ENCODE measurements around the gene JAG1. TPM values are rescaled to one million over a fixed set of nuclear protein-coding genes. Genes with fewer than 3 reads are reported as not detected.

JAG1 gene
- total and polyA plus RNA-seq, 2 of the 4 experiments (the other 2 are of a cell fraction): 10.2 to 22.6 TPM

DNA sequence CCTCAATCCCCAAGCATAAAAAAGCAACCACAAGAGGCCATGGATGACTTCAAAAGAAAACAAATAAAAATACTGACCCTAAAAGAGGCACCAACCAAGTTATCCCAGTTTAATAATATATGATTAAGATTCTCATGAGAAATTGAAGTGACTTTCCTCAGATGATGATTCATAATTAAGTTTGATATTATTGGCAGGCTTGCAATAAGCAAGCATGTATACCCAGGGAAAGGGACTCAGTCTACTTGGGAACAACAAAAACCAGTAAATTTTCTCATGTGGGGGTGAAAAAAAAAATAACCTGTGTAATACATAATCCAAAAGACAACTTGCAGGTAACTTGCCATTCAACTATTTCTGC lies 19.6 kb downstream of the JAG1 start:
- H3K18ac ChIP-seq (ENCODE audit: low read depth, low read length): no peak overlapping the region
- H4K8ac ChIP-seq (ENCODE audit: low read depth in 2 of 2, low read length in 2 of 2): no peak overlapping the region
- no peak overlapping the region for H2AK9ac ChIP-seq (replicated peaks; ENCODE audit: low read depth, low read length, poor library complexity)
- peaks cover 23% of the 10 kb centered on the region for H3K9me1 ChIP-seq (ENCODE audit: insufficient read depth, low read length)
- no peak overlapping the region for H3K9ac ChIP-seq (ENCODE audit: low read depth, low read length)
- no peak overlapping the region for H3K4me3 ChIP-seq (ENCODE audit: insufficient read depth, low read depth, low read length)
- no peak overlapping the region for H4K5ac ChIP-seq (ENCODE audit: low read depth, low read length)
- peaks cover 14 to 47% of the 10 kb centered on the region in 2 experiments for H3K79me1 ChIP-seq (ENCODE audit: low read depth in 1 of 2, low read length in 2 of 2)
- no peaks in the 10 kb centered on the region for H3K9me3 ChIP-seq (ENCODE audit: control insufficient read depth, insufficient read depth, low read length)
- peaks cover 69% of the 10 kb centered on the region for H3K36me3 ChIP-seq (ENCODE audit: control insufficient read depth, insufficient read depth, low read length)
- DNase-seq (peak; percentile 31), ATAC-seq (ENCODE audit: low read depth) (no peak)
- H2AFZ ChIP-seq (replicated peaks; ENCODE audit: low read length, poor library complexity): no peak overlapping the region
- H3K14ac ChIP-seq (replicated peaks; ENCODE audit: low read depth, low read length): 0 out of 2 replicates have a peak overlapping the region, but pooled peaks have one; percentile 2
- dilution Hi-C loops (cut with HindIII; ENCODE audit: low sequenced_read_pairs, unreplicated experiment) (loop anchor here (25.0 kb wide), 1 partner anchor 883 kb away; no protein-coding TSS in a partner anchor), in situ Hi-C loops (cut with MboI; ENCODE audit: low sequenced_read_pairs) (no loop called here), intact Hi-C loops (cut with micrococcal nuclease) (loop anchor here (5.0 to 10.0 kb wide), 3 partner anchors 97 to 1039 kb away; no protein-coding TSS in a partner anchor)
- CTCF ChIA-PET: no interaction called here
- POLR2A ChIA-PET (ENCODE audit: unreplicated experiment): no interaction called here
- 0 out of 2 replicates have a peak overlapping the region, but pooled peaks have one; percentile 0 for H3K23ac ChIP-seq (ENCODE audit: low read depth, low read length)
- no TSS peak for BruUV-seq (replicated peaks)
- peak overlapping the region; percentile 66 for H3K4ac ChIP-seq (ENCODE audit: low read depth, low read length)
- H3K27ac ChIP-seq (ENCODE audit: insufficient read depth, low read length): no peak overlapping the region
- no peak overlapping the region for H2BK15ac ChIP-seq (ENCODE audit: low read depth, low read length)
- H2BK5ac ChIP-seq (ENCODE audit: low read depth, low read length, poor library complexity, severe bottlenecking): no peak overlapping the region
- H3K27me3 ChIP-seq (ENCODE audit: control insufficient read depth, insufficient read depth, low read length): no peaks in the 10 kb centered on the region
- no peak overlapping the region for H2BK20ac ChIP-seq (ENCODE audit: low read depth, low read length)
- TF ChIP-seq, protein P1, sequence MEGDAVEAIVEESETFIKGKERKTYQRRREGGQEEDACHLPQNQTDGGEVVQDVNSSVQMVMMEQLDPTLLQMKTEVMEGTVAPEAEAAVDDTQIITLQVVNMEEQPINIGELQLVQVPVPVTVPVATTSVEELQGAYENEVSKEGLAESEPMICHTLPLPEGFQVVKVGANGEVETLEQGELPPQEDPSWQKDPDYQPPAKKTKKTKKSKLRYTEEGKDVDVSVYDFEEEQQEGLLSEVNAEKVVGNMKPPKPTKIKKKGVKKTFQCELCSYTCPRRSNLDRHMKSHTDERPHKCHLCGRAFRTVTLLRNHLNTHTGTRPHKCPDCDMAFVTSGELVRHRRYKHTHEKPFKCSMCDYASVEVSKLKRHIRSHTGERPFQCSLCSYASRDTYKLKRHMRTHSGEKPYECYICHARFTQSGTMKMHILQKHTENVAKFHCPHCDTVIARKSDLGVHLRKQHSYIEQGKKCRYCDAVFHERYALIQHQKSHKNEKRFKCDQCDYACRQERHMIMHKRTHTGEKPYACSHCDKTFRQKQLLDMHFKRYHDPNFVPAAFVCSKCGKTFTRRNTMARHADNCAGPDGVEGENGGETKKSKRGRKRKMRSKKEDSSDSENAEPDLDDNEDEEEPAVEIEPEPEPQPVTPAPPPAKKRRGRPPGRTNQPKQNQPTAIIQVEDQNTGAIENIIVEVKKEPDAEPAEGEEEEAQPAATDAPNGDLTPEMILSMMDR (conservative IDR thresholded peaks at IDR 0.05; ENCODE audit: low read depth, low read length): no peak
- TF ChIP-seq RCOR1 (IDR thresholded peaks at IDR 0.05; ENCODE audit: insufficient replicate concordance, low read length): no peak
- no peak for TF ChIP-seq MAZ (IDR thresholded peaks at IDR 0.05; ENCODE audit: borderline replicate concordance, low read depth, low read length)
- TF ChIP-seq BHLHE40 (IDR thresholded peaks at IDR 0.05; ENCODE audit: low read depth, low read length): no peak
- TF ChIP-seq FOS (IDR thresholded peaks at IDR 0.05; ENCODE audit: low read depth, low read length): no peak
- TF ChIP-seq MXI1 (IDR thresholded peaks at IDR 0.05; ENCODE audit: borderline replicate concordance, low read depth, low read length): no peak
- TF ChIP-seq CEBPB (IDR thresholded peaks at IDR 0.05; ENCODE audit: low read depth, low read length): no peak
- no peak for TF ChIP-seq CHD1 (IDR thresholded peaks at IDR 0.05; ENCODE audit: low read depth, low read length)
- TF ChIP-seq RFX5 (IDR thresholded peaks at IDR 0.05; ENCODE audit: low read depth, low read length): no peak
- no peak for TF ChIP-seq SMC3 (IDR thresholded peaks at IDR 0.05; ENCODE audit: low read depth, low read length)
- TF ChIP-seq RAD21 (IDR thresholded peaks at IDR 0.05; ENCODE audit: low read length): no peak
- no peak for TF ChIP-seq MAFK (IDR thresholded peaks at IDR 0.05; ENCODE audit: low read depth, low read length)
- TF ChIP-seq NFE2L2 (IDR thresholded peaks at IDR 0.05; ENCODE audit: low read depth, low read length): no peak
- no peak overlapping the region for H3K56ac ChIP-seq (ENCODE audit: extremely low read depth, insufficient read depth, low read length)
- no peak overlapping the region for H4K91ac ChIP-seq (ENCODE audit: insufficient read depth, low read depth, low read length)
- H4K20me1 ChIP-seq (ENCODE audit: insufficient read depth, low read length): peaks cover 14% of the 10 kb centered on the region
- H3K4me2 ChIP-seq (ENCODE audit: low read depth, low read length): peak overlapping the region; percentile 66; the same call in 1 of the 2 replicates
- peak overlapping the region; percentile 45; the same call in 1 of the 2 replicates for H2AK5ac ChIP-seq (ENCODE audit: low read depth, low read length)
- peaks cover 30% of the 10 kb centered on the region for H3K4me1 ChIP-seq (ENCODE audit: control insufficient read depth, insufficient read depth, low read length)
- H2BK120ac ChIP-seq (ENCODE audit: low read depth, low read length): no peak overlapping the region

Data from IMR-90 (cell line).